GM18858 (cell line): ENCODE data around the gene SLITRK1.

Source experiments
- ATAC-seq: cut with Tn5 transposase; IDR thresholded peaks from one replicate; pipeline ENCODE4 v1.9.1; 2021; ENCODE audit not compliant: unreplicated experiment

Gene SLITRK1, protein sequence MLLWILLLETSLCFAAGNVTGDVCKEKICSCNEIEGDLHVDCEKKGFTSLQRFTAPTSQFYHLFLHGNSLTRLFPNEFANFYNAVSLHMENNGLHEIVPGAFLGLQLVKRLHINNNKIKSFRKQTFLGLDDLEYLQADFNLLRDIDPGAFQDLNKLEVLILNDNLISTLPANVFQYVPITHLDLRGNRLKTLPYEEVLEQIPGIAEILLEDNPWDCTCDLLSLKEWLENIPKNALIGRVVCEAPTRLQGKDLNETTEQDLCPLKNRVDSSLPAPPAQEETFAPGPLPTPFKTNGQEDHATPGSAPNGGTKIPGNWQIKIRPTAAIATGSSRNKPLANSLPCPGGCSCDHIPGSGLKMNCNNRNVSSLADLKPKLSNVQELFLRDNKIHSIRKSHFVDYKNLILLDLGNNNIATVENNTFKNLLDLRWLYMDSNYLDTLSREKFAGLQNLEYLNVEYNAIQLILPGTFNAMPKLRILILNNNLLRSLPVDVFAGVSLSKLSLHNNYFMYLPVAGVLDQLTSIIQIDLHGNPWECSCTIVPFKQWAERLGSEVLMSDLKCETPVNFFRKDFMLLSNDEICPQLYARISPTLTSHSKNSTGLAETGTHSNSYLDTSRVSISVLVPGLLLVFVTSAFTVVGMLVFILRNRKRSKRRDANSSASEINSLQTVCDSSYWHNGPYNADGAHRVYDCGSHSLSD

DNA sequence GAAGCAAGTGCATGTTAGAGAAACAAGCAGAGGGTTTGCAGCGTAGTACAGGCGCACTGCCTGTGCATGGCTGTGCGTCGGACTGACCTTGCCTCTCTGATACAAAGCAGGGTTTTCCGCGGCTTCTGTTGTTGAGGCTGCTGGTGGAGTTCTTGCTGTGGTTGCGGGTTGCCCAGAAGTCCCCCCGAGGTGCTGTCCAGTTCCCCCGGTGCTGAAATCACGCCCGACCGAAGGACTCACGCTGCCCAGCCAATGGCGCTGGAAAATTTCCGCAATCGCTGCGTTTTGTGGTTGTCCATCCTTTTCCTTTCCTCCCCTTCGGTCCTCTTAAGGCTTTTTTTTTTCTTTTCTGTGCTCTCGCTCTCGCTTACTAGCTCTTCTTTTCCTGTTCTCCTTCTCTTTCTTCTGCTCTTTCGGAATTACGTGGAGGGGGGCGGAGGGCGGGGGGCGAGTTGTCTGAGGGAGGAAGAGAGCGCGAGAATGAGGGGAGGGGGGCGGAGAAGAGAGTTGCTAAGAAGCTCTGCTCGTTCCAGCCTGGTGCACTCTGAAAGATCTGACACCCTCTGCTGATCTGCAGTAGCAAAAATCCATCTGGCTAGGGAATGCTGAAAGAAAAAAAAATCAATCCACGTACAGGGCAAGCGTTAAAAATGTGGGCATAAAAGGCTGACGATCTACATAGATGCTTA lies at the start of gene SLITRK1:
Gene SLITRK1 (minus strand): TSS at position 558 of the 689 bp plus-strand sequence. CDS start 967 bp downstream, outside the sequence.
- ATAC-seq = no peak

DNA sequence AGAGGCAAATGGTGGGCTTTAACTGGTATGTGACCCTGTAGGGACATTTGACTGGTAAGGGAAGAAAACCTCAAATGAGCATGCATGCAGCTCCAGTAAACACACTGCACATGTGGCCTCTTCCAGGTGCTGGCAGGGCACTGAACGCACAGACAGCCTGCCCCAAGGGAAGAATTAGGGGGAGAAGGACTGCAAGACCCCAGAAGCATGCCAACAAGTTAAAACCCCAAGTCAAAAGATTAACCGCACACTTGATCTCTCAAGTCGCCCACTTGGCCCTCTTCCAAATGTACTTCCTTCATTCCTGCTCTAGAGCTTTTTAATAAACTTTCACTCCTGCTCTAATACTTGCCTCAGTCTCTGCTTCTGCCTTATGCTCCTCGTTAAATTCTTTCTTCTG lies 46.9 kb upstream of the SLITRK1 start:
- no peak for ATAC-seq

DNA sequence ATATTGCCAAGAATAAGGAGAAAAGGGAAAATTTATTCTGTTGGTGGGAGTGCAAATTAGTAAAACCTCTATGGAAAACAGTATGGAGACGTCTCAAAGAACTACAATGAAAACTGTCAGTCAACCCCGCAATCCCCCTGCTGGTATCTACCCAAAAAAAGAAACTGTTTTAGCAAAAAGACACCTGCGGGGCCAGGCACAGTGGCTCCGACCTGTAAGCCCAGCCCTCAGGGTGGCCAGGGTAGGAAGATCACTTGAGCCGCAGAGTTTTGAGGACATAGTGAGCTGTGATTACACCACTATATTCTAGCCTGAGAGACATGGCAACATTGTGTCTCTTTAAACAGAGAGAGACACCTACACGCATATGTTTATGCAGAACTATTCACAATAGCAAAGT lies 37.5 kb upstream of the SLITRK1 start:
- ATAC-seq = no peak

DNA sequence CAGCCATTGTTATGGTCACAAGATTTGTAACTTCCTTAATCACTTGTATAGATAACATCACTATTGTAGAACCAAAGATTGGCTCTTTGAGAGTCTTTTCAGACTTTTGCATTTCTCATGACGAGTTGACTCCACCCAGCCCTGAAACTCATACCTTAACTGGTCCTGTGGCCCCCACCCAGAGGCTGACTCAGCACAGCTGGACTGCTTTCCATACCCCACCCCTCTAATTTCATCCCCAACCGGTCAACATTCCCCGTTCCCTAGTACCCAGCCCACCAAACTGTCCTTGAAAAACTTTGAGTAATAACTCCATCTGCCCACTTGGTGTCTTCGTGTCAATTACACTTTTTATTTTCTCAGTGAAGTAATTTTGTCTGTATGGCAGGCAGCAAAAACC lies 32.1 kb upstream of the SLITRK1 start:
- ATAC-seq = no peak

DNA sequence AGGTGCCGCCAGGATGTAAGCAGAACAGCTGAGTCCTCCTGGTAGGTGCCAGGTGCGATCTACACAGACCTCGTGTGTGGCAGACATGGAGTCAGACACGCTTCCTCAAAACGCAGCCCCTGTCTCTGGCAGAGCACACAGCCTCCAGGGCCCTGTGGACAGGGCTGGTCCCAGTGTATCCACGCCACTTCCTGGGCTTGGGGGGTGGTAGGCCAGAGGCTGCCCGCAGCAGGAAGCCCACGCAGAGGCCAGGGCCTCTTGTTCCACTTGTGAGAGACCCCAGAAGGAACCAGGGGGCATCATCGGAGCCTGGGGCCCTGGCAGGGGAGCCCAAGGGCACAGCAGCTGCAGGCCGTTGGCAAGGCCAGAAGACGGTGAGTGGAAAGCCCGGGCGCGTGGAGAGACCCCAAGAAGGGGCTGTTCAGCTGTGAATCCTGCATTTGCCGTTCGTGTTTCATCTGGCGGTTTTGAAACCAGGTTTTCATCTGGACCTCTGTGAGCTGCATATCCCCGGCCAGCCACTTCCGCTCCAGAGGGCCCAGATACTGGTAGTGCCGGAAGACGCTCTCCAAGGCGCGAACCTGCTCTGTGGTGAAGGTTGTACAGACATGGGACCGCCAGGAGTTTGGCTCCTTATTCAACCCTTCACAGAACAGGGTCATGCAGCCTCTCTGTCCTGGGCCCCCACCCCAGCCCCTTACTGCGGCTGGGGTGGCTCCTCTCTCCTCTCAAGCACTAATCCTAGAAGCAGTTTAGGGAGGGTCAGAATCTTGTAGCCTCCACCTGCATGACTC lies 25.1 kb upstream of the SLITRK1 start:
- no peak for ATAC-seq

DNA sequence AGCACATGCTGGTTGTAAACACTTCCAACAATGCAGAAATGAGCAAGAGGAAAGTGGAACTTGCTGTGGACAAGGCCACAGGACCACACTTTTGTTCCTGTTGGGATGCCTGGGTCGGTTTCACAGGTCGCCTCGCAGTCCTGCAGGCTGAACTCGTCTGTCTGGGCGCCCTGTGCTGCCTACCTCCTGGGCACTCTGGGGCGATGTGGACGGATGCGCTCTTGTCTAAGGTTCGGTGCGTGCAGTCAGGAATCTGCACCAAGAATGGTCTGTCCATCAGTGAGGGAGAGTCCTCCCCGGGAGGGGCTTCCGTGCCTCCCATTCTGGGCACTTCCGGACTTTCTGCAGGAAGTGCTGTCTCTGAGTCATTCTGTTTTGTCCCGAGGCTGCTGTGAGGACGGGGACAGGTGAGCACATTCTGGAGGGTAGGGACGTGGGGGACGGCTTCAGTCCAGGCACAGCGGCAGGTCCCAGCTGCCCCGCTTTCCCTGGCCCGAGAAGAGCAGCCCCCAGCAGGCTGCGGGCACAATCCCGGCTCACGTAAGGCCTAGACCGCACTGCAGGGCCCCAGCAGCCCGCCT lies 24.1 kb upstream of the SLITRK1 start:
- no peak for ATAC-seq

DNA sequence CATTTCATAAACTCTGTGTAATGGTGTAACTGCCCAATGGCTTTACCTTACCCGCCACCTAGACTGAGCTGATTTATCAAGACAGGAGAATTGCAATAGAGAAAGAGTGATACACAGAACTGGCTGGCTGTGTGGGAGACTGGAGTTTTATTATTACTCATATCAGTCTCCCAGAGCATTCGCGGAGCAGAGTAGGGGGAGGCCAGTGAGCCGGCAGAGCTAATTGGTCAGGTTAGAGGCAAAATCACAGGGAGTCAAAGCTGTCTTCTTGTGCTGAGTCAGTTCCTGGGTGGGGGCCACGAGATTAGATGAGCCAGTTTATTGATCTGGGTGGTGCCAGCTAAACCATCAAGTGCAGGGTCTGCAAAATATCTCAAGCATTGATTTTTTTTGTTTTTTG lies 23.4 kb upstream of the SLITRK1 start:
- no peak for ATAC-seq

DNA sequence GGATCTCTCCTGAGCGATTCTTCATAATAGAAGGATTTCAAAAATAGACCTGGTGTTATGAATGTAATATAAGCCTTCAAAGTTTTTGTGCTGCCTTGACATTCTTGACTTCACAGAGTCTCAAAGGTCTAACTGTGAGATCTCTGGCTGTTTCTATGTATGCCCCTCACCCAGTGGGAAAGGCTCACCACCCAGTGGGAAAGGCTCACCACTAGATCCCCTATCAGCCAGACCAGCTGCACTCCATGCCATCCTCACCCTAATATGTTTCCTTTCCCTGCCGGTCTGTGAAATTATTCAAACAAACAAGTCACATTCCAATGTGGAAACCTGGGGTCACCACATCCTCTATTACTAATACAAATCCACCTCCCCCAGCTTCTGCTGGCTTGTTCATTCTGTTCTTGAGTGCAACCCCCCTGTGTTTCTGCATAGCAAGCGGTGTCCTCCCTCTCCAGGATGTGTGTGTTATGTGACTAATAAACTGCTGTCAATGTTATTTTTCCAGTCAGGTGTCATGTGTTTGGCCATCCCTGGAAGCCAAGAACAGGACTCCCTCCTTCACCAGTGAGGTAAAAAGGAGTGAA lies 13.8 kb upstream of the SLITRK1 start:
- no peak for ATAC-seq

DNA sequence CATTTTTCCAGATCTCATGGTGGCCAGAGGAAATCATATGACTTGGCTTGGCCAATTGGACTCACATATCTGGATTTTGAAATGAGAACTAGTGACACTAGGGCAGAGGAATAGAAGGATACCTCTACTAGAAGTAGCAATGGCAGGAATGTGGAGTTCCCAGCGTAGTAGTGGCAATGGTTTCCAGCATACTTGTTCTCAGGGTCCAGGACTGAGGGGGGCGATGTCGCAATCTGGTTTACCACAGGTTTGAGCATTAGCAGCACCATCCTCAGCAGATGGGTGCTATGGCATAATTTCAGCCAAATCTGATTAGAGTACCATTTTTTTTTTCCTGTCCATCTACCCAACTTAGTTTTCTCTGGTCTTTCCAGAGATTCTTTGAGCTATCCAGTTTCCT lies 8.1 kb upstream of the SLITRK1 start:
- ATAC-seq = no peak

DNA sequence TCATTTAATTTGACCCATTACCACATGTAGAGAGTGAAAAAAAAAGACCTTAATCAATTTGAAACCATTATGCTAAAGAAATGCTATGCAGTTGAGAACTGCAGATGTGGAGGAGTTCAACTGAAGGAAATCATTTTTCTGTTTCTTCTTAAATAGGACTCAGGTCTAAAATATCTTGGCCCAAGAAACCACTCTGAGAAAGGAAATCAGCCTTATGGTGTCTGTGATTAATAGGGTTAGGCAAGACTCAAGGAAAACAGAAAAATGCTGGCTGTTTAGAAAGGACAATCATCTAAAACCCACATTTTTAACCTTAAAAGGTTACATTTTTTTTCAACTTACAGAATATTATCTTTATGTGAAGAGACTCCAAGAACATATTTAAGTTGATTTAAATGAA lies 1.9 kb upstream of the SLITRK1 start:
- ATAC-seq = no peak

DNA sequence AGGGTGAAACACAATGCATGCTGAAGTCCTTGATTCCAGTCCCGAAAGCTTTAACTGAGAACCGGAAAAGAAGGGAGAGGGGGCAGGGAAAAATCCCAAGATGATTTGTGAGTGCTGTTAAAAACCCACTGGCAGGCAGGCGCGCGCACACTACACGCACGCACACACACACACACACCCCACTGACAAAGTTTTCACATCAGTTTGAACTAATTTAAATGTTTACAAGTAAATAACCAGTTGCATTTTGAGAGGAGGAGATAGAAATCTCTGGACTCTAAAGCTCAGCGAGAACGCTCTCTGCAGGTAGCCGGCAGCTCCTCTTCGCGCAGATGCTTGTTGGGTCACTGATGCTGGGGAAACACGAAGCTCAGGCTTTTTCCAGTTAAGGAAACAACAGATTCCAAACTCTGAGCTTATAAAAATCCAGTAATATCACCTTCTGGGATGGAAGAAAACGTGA lies 818 bp upstream of the SLITRK1 start:
- ATAC-seq = no peak

DNA sequence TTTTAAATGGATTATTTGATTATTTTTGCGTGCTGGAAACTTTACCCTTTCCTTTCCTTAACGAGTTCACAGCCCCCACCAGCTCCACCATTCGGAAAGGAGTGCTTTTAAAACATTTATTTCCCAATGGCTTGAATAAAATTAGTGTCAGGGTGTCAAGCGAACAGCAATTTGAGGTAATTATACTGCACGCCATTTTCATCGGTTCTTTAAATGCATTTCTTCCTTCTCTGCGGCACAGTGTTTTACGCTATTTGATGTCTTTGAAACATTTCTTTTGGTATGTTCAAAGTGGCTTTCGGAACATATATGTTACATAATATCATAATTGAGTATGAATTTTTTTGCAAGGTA lies 309 bp upstream of the SLITRK1 start:
- ATAC-seq = no peak

DNA sequence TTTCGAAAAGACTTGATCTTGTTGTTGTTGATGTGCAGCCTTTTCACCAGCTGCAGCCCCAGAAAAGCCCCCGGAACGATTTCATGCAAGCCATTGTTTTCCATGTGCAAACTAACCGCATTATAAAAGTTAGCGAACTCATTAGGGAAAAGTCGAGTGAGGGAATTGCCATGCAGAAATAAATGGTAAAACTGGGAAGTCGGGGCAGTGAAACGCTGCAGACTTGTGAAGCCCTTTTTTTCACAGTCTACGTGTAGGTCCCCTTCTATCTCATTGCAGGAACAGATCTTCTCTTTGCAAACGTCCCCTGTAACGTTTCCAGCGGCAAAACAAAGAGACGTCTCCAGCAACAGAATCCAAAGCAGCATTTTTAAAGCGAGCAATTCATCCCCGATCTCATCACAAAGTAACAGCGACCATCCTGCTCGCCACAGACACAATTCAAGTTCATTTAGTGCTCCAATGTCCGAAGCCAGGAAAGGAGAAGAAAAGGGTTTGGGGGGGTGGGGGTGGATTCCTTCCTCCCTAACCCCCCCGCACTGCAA lies 1.1 kb downstream of the SLITRK1 start:
- no peak for ATAC-seq

DNA sequence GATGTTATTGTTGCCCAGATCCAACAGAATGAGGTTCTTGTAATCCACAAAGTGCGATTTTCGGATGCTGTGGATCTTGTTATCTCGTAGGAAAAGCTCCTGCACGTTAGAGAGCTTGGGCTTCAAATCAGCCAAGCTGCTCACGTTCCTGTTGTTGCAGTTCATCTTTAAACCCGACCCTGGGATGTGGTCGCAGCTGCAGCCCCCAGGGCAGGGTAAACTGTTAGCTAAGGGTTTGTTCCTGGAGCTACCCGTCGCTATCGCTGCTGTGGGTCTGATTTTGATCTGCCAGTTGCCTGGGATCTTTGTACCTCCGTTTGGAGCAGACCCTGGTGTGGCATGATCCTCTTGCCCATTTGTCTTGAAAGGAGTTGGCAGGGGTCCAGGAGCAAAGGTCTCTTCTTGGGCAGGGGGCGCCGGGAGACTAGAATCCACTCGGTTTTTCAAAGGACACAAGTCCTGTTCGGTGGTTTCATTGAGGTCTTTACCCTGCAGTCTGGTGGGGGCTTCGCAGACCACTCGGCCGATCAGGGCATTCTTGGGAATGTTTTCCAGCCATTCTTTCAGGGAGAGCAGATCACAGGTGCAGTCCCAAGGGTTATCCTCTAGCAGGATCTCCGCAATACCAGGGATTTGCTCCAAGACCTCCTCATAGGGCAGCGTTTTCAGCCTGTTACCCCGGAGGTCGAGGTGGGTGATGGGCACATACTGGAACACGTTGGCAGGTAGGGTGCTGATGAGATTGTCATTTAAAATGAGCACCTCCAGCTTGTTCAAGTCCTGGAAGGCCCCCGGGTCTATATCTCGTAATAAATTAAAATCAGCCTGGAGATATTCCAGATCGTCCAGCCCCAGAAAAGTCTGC lies 1.8 kb downstream of the SLITRK1 start:
- ATAC-seq = no peak

DNA sequence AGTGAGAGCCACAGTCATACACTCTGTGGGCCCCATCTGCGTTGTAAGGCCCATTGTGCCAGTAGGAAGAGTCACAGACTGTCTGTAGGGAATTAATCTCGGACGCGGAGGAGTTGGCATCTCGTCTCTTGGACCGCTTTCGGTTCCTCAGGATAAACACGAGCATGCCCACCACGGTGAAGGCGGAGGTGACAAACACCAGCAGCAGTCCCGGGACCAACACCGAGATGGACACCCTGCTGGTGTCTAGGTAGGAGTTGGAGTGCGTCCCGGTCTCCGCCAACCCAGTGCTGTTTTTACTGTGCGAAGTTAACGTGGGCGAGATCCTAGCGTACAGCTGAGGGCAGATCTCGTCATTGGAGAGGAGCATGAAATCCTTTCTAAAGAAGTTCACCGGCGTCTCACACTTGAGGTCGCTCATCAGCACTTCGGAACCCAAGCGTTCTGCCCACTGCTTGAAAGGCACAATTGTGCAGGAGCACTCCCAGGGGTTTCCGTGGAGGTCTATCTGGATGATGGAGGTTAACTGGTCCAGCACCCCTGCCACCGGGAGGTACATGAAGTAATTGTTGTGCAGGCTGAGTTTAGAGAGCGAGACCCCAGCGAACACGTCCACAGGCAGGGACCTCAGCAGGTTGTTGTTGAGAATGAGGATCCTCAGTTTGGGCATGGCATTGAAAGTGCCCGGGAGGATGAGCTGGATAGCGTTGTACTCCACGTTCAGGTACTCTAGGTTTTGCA lies 2.7 kb downstream of the SLITRK1 start:
- no peak for ATAC-seq

DNA sequence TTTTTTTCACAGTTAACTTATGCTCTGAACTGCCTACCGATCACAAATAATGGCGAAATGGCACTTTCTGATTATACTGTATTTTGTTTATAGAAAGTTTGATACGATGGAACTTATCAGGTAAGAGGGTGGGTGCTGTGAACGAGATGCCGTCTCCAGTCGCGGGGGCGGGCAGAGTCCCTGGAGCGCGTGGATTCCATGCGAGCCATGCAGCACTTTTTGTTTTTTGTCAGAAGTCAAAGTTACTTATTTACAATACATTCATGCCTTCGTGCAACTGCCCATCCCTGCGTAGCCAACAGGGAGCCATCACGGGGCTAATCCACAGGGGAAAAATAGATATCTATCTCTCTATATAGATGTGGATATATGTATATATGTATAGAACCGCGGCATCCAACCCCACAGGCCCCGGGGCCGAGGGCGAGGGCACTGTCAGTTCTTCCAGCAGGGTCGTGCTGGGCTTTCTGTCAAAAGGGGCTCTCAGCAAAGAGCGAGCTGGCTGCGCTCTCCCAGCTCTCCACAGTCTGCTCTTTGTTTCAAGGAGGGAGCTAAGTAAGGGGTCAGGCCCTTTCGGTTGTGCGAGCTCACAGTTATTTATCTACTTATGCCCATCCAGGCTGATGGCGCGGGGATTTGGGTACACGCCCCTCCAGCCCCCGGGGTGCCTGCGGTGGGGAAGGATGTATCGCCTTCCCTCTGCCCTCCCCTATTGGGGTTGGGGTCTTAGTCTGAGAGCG lies 3.4 kb downstream of the SLITRK1 start:
- ATAC-seq = no peak

DNA sequence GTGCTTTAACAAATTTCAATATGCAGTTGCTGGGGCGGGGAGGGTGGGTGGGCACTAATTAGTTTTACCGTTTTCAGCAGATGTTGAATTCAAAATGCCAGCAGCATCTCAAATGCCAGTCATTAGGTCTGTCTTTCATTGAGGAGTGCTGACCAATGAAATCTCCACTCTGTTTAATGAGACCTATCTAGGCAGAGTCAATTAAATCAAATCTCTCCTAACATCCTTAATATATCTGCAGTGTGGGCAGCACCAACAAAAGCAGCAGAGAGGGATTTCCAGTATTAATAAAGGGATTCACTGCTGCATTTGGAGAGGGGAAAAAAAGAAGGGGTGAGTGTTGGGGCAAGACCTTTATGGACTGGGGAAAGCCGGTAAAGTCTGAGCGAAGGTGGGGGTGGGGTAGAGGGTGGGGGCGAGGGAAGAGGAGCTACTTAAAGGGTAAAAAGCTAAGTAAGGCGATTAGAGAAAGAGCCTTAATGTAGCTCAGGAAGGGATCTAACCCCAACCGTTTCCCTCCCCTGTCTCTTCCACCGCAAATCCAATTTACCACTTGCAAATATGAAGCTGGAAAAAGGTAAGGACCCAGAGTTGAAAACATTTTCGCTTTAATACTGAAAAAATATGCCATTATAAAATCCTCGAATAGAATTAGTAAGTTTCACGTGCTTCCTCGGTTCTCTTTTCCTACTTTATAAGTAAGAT lies 4.5 kb downstream of the SLITRK1 start:
- no peak for ATAC-seq
